SK-N-SH (cell line): ENCODE data around the gene GRAMD1B.

ENCODE experiments used
- EZH2phosphoT487 ChIP-seq: fragments of 200-600 bp; sonication (generic); IDR thresholded peaks from 2 replicates; pipeline ENCODE4 v1.6.1; 2017; ENCODE audit warnings: low read depth, mixed run types, mild to moderate bottlenecking, antibody characterized with exemption, moderate library complexity, borderline replicate concordance
- FOXJ3 ChIP-seq: sonication (generic); formaldehyde crosslinking; IDR thresholded peaks from 2 replicates; pipeline ENCODE4 v1.5.1; 2020; ENCODE audit warnings: mild to moderate bottlenecking, missing genetic modification reagents
- FOXM1 ChIP-seq: IDR thresholded peaks from 2 replicates; pipeline ENCODE4 v1.4.0; 2012; ENCODE audit warnings: low read depth, mild to moderate bottlenecking
- POLR2AphosphoS5 ChIP-seq: IDR thresholded peaks from 2 replicates; pipeline ENCODE4 v1.6.1; 2012; ENCODE audit warnings: low read depth, low read length
- RCOR1 ChIP-seq: fragments of 150-350 bp; IDR thresholded peaks from 2 replicates; pipeline ENCODE4 v1.6.1; 2017; ENCODE audit warnings: antibody characterized with exemption, low read length
- RFX5 ChIP-seq: IDR thresholded peaks from 2 replicates; pipeline ENCODE4 v1.6.1; 2012; ENCODE audit warnings: mild to moderate bottlenecking, improper control_type of control experiment, low read length
- RXRA ChIP-seq: IDR thresholded peaks from 2 replicates; pipeline ENCODE4 v1.4.0; 2012; ENCODE audit warnings: low read depth, mild to moderate bottlenecking, borderline replicate concordance
- SIN3A ChIP-seq: IDR thresholded peaks from 2 replicates; pipeline ENCODE4 v1.6.1; 2012; ENCODE audit warnings: low read depth, mild to moderate bottlenecking, low read length, moderate library complexity, borderline replicate concordance
- TCF12 ChIP-seq: IDR thresholded peaks from 2 replicates; pipeline ENCODE4 v1.4.0; 2012
- TEAD4 ChIP-seq: IDR thresholded peaks from 2 replicates; pipeline ENCODE4 v1.4.0; 2012; ENCODE audit warnings: mild to moderate bottlenecking, borderline replicate concordance; ENCODE audit not compliant: insufficient read depth
- TF ChIP-seq, protein P1 (sequence below): fragments of 200-600 bp; sonication (generic); IDR thresholded peaks from 2 replicates; pipeline ENCODE4 v1.6.1; 2017; ENCODE audit warnings: antibody characterized with exemption, mild to moderate bottlenecking, moderate library complexity

DNA sequence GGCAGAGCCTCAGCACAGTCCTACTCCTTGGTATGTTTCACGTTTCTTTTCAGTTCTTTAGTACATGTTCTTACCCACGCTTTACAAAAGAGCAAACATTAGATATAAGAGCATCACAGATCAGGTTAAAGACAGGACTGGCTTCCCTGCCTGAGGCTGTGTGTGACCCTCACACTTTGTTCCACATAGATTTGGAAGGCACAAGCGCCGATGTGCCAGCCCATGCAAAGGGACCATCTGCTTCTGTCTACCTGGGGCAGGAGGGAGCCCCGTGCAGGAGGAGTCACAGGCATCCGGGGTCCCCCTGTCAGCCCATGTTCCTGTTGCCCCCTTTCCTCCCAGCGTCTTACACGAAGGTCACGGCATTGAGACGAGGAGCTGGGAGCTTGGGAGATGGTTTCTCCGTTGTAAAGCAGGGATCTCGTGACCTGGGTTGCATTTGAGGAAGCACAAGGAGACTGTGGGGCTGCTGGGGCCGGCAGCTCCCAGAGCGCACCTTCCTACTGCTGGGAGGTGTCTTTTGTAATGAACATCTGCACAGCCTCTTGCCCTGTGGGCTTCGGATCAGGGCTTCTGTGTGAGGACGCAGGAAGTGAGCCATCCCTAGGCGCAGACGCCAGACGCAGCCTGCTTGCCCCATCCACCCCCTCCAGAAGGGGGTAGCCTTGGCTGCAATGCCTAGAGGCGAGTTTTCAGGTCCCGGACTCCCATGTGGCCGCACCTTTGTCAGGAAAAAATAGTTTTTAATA lies 151.8 kb downstream of the GRAMD1B start:
- TF ChIP-seq EZH2phosphoT487, result no peak
- no peak for TF ChIP-seq FOXJ3 (CRISPR knock-in tag)
- TF ChIP-seq TCF12, result no peak
- TF ChIP-seq, protein P1, sequence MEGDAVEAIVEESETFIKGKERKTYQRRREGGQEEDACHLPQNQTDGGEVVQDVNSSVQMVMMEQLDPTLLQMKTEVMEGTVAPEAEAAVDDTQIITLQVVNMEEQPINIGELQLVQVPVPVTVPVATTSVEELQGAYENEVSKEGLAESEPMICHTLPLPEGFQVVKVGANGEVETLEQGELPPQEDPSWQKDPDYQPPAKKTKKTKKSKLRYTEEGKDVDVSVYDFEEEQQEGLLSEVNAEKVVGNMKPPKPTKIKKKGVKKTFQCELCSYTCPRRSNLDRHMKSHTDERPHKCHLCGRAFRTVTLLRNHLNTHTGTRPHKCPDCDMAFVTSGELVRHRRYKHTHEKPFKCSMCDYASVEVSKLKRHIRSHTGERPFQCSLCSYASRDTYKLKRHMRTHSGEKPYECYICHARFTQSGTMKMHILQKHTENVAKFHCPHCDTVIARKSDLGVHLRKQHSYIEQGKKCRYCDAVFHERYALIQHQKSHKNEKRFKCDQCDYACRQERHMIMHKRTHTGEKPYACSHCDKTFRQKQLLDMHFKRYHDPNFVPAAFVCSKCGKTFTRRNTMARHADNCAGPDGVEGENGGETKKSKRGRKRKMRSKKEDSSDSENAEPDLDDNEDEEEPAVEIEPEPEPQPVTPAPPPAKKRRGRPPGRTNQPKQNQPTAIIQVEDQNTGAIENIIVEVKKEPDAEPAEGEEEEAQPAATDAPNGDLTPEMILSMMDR, result no peak
- no peak for TF ChIP-seq RXRA
- TF ChIP-seq POLR2AphosphoS5, result no peak
- TF ChIP-seq RFX5, result no peak
- TF ChIP-seq SIN3A, result no peak
- TF ChIP-seq TEAD4, result no peak
- TF ChIP-seq RCOR1, result no peak
- TF ChIP-seq FOXM1, result no peak
